Ishikawa (cell line): Measurements from ENCODE around the gene MBOAT7.

ENCODE experiments used
- CEBPB ChIP-seq: IDR thresholded peaks from 2 replicates; pipeline ENCODE4 v1.6.1; 2012
- FOXM1 ChIP-seq: IDR thresholded peaks from 2 replicates; pipeline ENCODE4 v1.6.1; 2012; ENCODE audit warnings: low read depth, borderline replicate concordance
- NFIC ChIP-seq: IDR thresholded peaks from 2 replicates; pipeline ENCODE4 v1.6.1; 2012
- RAD21 ChIP-seq: IDR thresholded peaks from 2 replicates; pipeline ENCODE4 v1.6.1; 2012; ENCODE audit warnings: low read depth
- TCF12 ChIP-seq: IDR thresholded peaks from 2 replicates; pipeline ENCODE4 v1.6.1; 2012; ENCODE audit warnings: low read depth
- YY1 ChIP-seq: IDR thresholded peaks from 2 replicates; pipeline ENCODE4 v1.6.1; 2012; ENCODE audit warnings: low read depth

- no peak for TF ChIP-seq FOXM1
- no peak for TF ChIP-seq CEBPB
- TF ChIP-seq RAD21 = no peak
- TF ChIP-seq YY1 = no peak
- no peak for TF ChIP-seq TCF12
- no peak for TF ChIP-seq NFIC
Measured at GRCh38 chr19:54183431-54183830, 5.9 kb downstream of the MBOAT7 start.
